Effector memory CD8-positive, alpha-beta T cell (primary cell): ENCODE measurements around the gene RAB31.
A peak's percentile ranks its signal among the peaks of the same experiment; 100 is the strongest.

Source experiments
- ATAC-seq: fragments of 150-1000 bp; cut with Tn5 transposase; replicated peaks from 2 replicates; pipeline ENCODE4 v1.10.0; 2021; ENCODE audit warnings: mild to moderate bottlenecking, moderate library complexity
- DNase-seq, 3 experiments: peaks; one replicate each; pipeline ENCODE4 v3.0.0; 2021
- H3K27ac Mint-ChIP-seq, 2 donors: one replicate each; pipeline ENCODE4 v1.8.0; 2022; ENCODE audit warnings: mild to moderate bottlenecking in 2 of 2, mixed read lengths in 2 of 2, moderate library complexity in 2 of 2
- H3K27me3 Mint-ChIP-seq, 2 donors: one replicate each; pipeline ENCODE4 v1.8.0; 2022; ENCODE audit warnings: mixed read lengths in 2 of 2
- H3K36me3 Mint-ChIP-seq: one replicate; pipeline ENCODE4 v1.8.0; 2022; ENCODE audit warnings: mild to moderate bottlenecking, moderate library complexity, mixed read lengths; ENCODE audit not compliant: insufficient read depth
- H3K4me1 Mint-ChIP-seq, 2 donors: one replicate each; pipeline ENCODE4 v1.8.0; 2022; ENCODE audit warnings: low read depth in 2 of 2, mixed read lengths in 2 of 2
- H3K4me3 Mint-ChIP-seq, 2 donors: one replicate each; pipeline ENCODE4 v1.8.0; 2022; ENCODE audit warnings: mild to moderate bottlenecking in 2 of 2, mixed read lengths in 2 of 2, moderate library complexity in 2 of 2
- H3K9me3 Mint-ChIP-seq, 2 donors: one replicate each; pipeline ENCODE4 v1.8.0; 2022; ENCODE audit warnings: mixed read lengths in 2 of 2

Gene RAB31

DNA sequence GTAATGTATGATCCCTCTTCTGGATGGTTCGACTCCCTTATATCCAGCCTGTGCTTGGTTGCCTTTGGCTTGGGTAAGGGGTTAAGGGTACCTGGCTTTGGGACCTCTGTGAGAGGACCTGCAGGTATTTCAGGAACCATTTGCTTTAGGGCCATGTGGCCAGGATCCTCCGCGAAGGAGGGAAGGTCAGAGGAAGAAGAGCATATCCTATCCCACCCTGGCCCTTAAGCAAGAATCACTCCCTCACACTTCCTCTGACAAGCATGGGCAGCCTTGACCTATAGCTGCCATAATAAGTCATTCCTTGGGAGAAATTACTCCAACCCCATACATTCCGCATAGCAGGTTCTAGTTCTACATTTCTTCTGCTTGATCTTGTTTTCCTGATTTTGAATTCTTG is 118.6 kb downstream of the RAB31 start:
- no peak for DNase-seq
- Mint-ChIP-seq H3K27me3 (peaks cover 5 to 6% of the 10 kb centered on the region in 2 donors), H3K36me3 (no peaks in the 10 kb centered on the region), H3K27ac (no peak overlapping the region), H3K9me3 (no peaks in the 10 kb centered on the region), H3K4me1 (no peaks in the 10 kb centered on the region), H3K4me3 (no peak overlapping the region)
- no peak for ATAC-seq

DNA sequence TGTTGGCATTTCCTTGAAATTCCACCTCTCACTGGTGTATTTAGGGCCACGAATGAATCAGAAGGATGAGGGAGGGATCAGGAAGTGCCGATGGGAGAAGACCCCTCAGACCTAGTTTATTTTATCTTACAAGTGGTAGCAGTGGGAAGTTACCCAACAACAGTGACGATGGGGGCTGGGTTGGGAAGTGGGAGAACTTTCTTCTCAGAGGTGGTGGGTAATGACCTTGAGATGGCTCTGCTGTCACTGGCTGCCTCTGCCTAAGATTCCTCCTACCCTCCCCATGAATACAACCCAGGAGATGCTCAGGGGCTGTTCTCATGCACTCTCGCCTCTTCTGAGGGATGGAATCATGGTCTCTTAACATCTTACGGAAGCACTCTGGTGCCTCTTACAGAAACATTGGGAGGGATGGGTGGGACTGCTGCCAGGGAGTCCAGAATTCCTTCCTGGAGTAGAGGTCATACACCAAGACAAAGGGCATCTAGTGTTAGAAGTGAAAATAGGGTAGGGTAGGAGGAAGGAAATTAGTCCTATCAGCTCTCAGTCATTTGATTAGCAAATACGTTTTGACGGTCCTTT is 119.2 kb downstream of the RAB31 start:
- ATAC-seq, result no peak
- no peaks in the 10 kb centered on the region for H3K36me3 Mint-ChIP-seq
- no peaks in the 10 kb centered on the region for H3K4me1 Mint-ChIP-seq
- H3K4me3 Mint-ChIP-seq, result no peak overlapping the region
- no peak overlapping the region for H3K27ac Mint-ChIP-seq
- H3K27me3 Mint-ChIP-seq, result peaks cover 8 to 11% of the 10 kb centered on the region in 2 donors
- H3K9me3 Mint-ChIP-seq, result no peaks in the 10 kb centered on the region
- DNase-seq, result no peak

DNA sequence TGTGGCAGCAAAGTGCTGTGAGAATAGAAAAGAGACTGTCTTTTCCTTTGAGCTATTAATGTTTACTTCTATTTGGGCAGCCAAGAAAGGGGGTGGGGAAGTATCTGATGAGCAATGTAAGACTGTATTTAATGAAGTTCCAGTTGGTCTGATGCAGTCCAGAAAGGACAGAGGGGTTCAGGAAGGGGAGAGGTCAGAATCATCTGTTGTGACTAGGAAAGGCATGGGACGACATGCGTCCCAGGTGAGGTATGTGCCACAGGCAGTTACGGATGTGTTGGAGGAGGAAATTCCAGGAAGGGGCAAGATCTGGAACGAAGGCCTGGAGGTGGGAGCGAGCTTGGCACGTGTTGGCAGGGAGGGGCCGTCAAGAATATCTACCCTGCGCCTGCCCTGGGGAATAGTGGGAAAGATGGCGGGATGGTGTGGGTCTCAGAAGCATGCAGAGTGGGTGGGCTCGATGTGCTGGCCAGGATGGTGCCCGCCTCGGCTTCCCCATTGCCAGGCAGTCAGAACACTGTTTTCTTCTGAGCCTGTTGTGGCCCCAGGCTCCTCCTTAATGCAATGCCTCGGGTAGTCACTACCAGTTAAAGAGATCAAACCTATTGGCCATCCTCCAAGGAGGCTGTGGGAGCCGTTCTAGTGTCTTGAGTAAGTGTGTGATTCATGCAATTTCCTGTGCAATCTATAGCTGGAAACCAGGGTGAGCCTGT is 119.8 kb downstream of the RAB31 start:
- DNase-seq (no peak), ATAC-seq (peak; percentile 17)
- Mint-ChIP-seq H3K27me3 (peaks cover 10 to 17% of the 10 kb centered on the region in 2 donors), H3K36me3 (no peaks in the 10 kb centered on the region), H3K4me3 (no peak overlapping the region), H3K27ac (no peak overlapping the region), H3K9me3 (no peaks in the 10 kb centered on the region), H3K4me1 (no peaks in the 10 kb centered on the region)

DNA sequence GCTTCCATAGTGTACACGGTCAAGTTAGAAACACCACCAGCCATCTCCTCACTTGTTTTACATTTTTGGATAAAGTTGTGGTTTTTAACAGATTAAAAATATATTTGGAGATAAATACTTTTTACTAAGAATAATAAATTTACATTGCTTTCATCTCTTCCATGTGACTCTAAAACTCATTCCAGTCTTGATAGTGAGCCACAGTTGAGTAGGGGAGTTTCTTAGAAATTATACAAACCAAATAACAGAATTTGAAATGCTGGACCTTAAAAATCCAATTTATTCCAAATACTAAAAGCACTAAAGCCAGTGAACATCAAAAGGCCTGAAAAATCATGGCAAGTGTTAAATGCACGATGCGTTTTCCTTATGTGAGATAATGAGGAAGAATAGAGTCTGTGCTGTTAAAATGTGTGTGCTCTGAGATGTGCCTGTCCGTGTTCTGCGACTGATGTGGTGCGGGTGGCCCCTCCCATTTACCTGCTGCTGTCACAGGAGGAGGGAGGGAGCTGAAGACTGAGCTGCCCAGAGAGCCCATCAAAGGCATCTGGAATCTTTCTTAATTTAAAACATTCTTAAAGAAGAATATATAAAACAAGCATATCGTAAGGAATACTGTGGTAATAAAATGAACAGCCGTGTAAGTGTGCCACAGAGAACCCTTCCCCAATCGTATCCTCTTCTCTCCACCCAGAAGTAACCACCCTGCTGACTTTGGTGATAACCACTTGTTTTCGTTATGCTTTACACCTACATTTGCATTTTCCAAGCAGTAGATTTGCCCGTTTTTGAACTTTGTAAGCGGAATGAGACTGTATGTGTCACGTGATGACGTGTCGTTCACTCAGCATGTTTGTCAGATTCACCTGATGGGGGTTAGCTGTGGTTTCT is 120.7 kb downstream of the RAB31 start:
- Mint-ChIP-seq H3K36me3 (no peaks in the 10 kb centered on the region), H3K27ac (no peak overlapping the region), H3K4me3 (no peak overlapping the region), H3K27me3 (peaks cover 10 to 25% of the 10 kb centered on the region in 2 donors), H3K9me3 (no peaks in the 10 kb centered on the region), H3K4me1 (no peaks in the 10 kb centered on the region)
- DNase-seq (no peak), ATAC-seq (no peak)

DNA sequence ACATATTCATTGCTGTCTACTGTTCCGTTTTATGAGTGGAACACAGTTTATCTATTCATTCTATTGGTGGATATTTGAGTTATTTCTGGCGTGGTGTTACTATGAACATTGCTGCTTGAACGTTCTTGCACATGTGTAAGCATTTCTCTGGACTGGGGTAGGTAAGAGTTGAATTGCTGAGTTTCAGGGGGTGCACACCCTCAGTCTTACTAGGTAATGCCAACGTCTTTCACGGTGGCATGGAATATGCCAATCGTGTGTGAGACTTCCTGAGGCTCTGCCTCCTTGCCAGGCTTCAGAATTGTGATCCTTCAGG is 121.3 kb downstream of the RAB31 start:
- DNase-seq (no peak), ATAC-seq (no peak)
- no peaks in the 10 kb centered on the region for H3K36me3 Mint-ChIP-seq
- no peaks in the 10 kb centered on the region for H3K4me1 Mint-ChIP-seq
- H3K27me3 Mint-ChIP-seq, result peaks cover 10 to 26% of the 10 kb centered on the region in 2 donors
- H3K4me3 Mint-ChIP-seq, result no peak overlapping the region
- no peaks in the 10 kb centered on the region for H3K9me3 Mint-ChIP-seq
- H3K27ac Mint-ChIP-seq, result no peak overlapping the region

DNA sequence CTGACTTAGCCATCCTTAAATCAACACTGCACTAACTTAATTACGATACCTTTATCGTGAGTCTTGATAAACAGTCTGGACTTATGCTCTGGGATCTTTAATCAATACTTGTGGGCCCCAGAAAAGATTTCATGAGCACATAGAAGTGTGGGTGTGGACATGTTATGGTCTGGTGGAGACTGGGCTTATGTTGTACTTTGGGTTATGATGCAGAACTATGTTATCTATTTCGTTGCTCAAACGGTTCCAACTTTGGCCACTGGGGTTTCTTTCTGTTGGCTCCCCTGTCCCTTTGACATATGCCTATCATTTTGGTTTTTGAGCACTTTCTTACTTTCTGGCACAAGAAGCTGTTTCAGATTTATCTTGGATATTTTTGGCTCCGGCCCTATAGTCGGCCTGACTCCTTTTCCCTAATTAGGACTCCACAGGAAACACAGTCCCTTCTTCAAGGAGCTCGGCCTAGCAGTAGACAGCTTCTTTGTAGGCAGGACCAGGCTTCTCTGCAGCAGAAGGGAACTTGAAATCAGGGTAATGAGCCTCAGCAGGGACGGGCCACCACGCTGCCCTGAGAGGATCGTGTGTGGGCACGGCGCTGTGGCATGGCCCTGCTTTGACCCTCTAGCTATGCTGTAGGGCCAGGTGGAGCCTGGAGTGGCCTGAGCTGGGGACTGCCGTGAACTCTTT is 123.1 kb downstream of the RAB31 start:
- H3K9me3 Mint-ChIP-seq, result no peaks in the 10 kb centered on the region
- ATAC-seq (no peak), DNase-seq (no peak)
- H3K27ac Mint-ChIP-seq, result no peak overlapping the region
- H3K27me3 Mint-ChIP-seq, result peaks cover 11 to 33% of the 10 kb centered on the region in 2 donors
- no peaks in the 10 kb centered on the region for H3K36me3 Mint-ChIP-seq
- H3K4me3 Mint-ChIP-seq, result no peak overlapping the region
- H3K4me1 Mint-ChIP-seq, result no peaks in the 10 kb centered on the region

DNA sequence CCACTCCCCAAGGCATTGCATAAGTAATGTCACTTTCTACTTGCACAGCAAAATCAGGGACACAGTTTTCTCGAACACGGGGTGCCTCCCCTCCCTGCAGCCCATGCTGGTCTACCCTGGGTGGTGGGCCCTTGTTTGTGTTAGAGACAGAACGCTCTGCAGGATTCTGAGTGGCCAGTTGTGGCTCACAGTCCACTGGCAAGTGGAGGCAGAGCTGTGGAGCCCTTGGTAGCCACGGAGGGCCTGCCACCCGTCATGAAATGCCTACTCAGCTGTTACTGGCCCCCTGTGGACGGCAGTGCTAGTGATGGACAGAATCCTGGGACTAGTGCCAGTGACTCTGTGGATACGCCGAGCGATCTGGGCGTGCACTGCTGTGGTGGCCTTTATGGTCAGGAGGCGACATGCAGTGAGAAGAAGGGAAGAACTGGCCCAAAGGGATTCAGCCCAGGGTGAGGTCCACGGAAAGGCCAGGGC is 123.7 kb downstream of the RAB31 start:
- no peaks in the 10 kb centered on the region for H3K36me3 Mint-ChIP-seq
- H3K27me3 Mint-ChIP-seq, result peaks cover 17 to 39% of the 10 kb centered on the region in 2 donors
- DNase-seq (no peak), ATAC-seq (no peak)
- no peak overlapping the region for H3K27ac Mint-ChIP-seq
- H3K9me3 Mint-ChIP-seq, result no peaks in the 10 kb centered on the region
- no peaks in the 10 kb centered on the region for H3K4me1 Mint-ChIP-seq
- H3K4me3 Mint-ChIP-seq, result no peak overlapping the region

DNA sequence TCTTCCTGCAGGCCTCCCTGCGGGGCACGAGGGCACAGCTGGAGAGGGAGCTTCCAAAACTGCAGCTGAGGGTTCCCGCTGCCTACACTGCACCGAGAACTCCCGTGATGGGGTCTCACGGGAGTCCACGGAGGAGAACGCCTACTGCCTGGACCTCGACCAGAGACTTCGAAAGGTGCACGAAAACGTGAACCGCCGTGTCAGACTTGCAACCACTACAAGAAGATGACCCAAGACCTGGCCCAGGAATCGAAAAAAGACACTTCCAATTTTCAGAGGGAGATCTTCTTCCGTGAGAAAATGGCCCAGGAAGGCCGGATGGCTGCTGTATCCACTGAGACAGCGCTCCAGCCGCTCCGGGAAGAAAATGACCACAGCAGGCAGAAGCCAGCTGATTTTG is 124.8 kb downstream of the RAB31 start:
- no peak for DNase-seq
- Mint-ChIP-seq H3K27ac (no peak overlapping the region), H3K4me3 (no peak overlapping the region), H3K9me3 (no peaks in the 10 kb centered on the region), H3K27me3 (peaks cover 20 to 49% of the 10 kb centered on the region in 2 donors), H3K36me3 (no peaks in the 10 kb centered on the region), H3K4me1 (no peaks in the 10 kb centered on the region)
- no peak for ATAC-seq

DNA sequence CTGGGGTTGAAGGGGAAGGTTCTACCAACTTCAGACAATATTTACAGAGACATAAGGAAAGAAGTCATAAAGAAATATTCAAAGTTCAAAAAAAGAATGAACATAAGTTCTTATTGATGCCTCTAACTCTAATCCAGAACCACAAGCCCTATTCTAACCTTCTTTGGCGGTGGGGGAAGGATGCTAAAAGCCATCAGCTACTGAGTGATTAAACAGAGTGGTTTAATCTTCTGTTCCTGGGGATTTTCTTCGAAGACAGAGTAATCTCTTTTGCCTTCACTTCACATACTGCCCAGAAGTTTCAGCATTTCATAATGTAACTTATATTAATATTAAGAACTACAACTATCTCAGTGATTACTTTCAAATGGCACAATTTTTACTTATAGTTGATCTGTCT is 126.5 kb downstream of the RAB31 start:
- Mint-ChIP-seq H3K4me1 (no peaks in the 10 kb centered on the region), H3K9me3 (no peaks in the 10 kb centered on the region), H3K27me3 (peaks cover 27 to 66% of the 10 kb centered on the region in 2 donors), H3K27ac (no peak overlapping the region), H3K4me3 (no peak overlapping the region), H3K36me3 (no peaks in the 10 kb centered on the region)
- ATAC-seq (no peak), DNase-seq (no peak)

DNA sequence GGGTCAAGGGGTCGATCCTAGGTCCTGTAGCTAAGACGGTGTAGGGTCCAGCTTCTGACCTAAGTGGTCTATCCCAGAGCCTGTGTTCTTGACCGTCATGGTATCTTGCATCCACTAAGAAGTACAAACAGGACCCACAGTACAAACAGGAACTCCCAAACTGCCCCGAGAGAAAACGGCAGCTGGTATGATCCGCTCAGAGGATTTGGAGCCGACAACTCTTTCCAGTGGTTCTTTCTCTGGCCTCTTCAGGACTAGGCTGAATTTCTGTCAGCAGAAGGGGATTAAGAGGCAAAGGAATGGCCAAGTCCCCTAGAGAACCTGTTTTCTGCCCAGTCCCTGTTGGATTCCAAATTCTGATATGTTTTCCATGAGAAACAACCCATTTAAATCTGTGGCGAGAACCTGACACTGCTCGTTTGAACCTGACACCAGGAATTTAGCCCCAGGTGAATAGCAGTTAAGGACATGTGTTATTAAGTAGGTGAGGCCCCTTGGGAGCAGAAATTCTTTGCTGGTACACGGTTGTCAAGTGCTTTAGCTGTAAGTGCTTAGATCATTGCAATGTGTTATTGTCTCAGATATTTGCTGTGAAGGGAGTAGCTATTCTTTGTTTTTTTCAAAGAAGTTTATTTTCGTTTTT is 127.1 kb downstream of the RAB31 start:
- no peak overlapping the region for H3K4me3 Mint-ChIP-seq
- H3K27me3 Mint-ChIP-seq, result peaks cover 30 to 68% of the 10 kb centered on the region in 2 donors
- H3K4me1 Mint-ChIP-seq, result no peaks in the 10 kb centered on the region
- no peak for ATAC-seq
- no peaks in the 10 kb centered on the region for H3K36me3 Mint-ChIP-seq
- no peak overlapping the region for H3K27ac Mint-ChIP-seq
- H3K9me3 Mint-ChIP-seq, result no peaks in the 10 kb centered on the region
- DNase-seq, result no peak

DNA sequence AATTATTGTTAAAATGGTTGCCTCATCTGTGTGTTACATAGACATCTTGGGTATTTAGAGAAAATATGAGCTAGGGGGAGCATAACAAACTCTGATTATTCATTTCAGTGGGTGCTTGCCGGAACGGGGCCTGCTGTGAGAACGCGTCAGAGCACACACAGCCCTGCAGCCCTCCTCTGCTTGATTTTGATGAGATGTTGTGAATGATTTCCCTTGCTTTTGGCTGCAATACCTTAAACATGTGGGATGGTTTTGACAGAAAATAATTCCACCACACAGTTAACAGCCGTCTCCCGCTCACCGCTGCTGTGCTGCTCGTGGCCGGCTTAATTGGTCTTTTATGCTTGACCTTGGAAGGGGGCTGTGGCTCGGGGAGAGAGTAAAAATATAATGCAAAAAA is 127.7 kb downstream of the RAB31 start:
- DNase-seq, result no peak
- Mint-ChIP-seq H3K9me3 (no peaks in the 10 kb centered on the region), H3K4me3 (no peak overlapping the region), H3K36me3 (no peaks in the 10 kb centered on the region), H3K27me3 (peaks cover 30 to 68% of the 10 kb centered on the region in 2 donors), H3K27ac (no peak overlapping the region), H3K4me1 (no peaks in the 10 kb centered on the region)
- ATAC-seq, result no peak

DNA sequence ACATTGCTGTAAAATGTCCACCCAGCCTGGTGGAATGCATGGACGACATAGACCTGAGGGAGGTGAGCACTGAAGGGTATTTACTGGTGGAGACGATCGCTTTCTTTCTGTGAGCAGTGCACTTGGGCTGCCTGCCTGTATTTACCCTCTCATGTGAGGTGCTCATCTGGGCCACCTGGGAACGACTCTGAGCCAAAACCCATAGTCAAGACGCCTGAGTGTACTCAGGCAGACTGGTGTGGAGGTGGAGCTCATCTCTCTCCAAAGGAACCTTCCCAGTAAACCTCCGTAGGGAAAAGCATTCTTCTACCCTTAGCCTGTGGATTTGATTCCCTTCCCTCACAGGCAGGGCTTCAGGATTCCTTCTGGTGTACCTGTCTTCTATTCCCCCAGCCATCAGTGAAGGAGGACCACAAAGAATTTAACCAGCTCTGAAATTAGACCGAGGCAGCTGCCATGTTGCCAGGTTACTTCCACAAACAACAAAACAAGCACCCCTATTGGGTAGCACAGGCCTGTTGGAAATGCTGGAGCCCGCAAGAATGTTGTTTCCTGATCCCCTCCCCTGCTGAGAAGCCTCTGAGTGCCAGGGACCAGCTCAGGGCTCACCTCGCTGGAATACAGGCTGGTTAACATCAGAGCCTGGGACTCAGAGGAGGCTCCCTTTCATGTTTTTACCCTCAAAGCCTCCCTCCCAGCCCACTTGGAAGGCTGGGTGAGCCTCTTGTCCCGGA is 130.2 kb downstream of the RAB31 start:
- no peak overlapping the region for H3K27ac Mint-ChIP-seq
- H3K36me3 Mint-ChIP-seq, result no peaks in the 10 kb centered on the region
- no peak for ATAC-seq
- no peak for DNase-seq
- no peaks in the 10 kb centered on the region for H3K4me1 Mint-ChIP-seq
- peaks cover 25 to 53% of the 10 kb centered on the region in 2 donors for H3K27me3 Mint-ChIP-seq
- H3K4me3 Mint-ChIP-seq, result no peak overlapping the region
- H3K9me3 Mint-ChIP-seq, result no peaks in the 10 kb centered on the region
